K562 (cell line): ENCODE data around the gene COA7. TPM values are rescaled to one million over a fixed set of nuclear protein-coding genes. Genes with fewer than 3 reads are reported as not detected.

ENCODE experiments used
- ATF7 ChIP-seq: fragments of 450-650 bp; IDR thresholded peaks from 2 replicates; pipeline ENCODE4 v1.7.1; 2014; ENCODE audit warnings: mild to moderate bottlenecking, moderate library complexity
- CHD2 ChIP-seq: IDR thresholded peaks from 2 replicates; pipeline ENCODE4 v1.6.1; 2011; ENCODE audit warnings: low read depth, low read length
- DDX20 ChIP-seq: fragments of 450-650 bp; IDR thresholded peaks from 2 replicates; pipeline ENCODE4 v1.6.1; 2016; ENCODE audit warnings: missing genetic modification characterization, low read depth, mild to moderate bottlenecking, missing compliant biosample characterization, moderate library complexity
- EGR1 ChIP-seq: fragments of 450-650 bp; conservative IDR thresholded peaks from 2 replicates; pipeline ENCODE4 v1.6.1; 2017; ENCODE audit warnings: mild to moderate bottlenecking
- HNRNPL ChIP-seq: fragments of 200-400 bp; formaldehyde crosslinking; IDR thresholded peaks from 2 replicates; pipeline ENCODE4 v1.6.1; 2017; ENCODE audit warnings: low read depth, mild to moderate bottlenecking, low read length
- JUNB ChIP-seq: fragments of 450-650 bp; formaldehyde crosslinking; conservative IDR thresholded peaks from 2 replicates; pipeline ENCODE4 v1.4.0; 2020; ENCODE audit warnings: mild to moderate bottlenecking
- POLR2B ChIP-seq: fragments of 450-650 bp; IDR thresholded peaks from 2 replicates; pipeline ENCODE4 v1.6.1; 2018; ENCODE audit warnings: low read depth; ENCODE audit not compliant: partially characterized antibody
- POLR3G ChIP-seq: IDR thresholded peaks from 2 replicates; pipeline ENCODE4 v1.6.1; 2011; ENCODE audit not compliant: insufficient read length, insufficient replicate concordance; ENCODE audit errors: extremely low read depth
- RBM15 ChIP-seq: fragments of 200-400 bp; formaldehyde crosslinking; IDR thresholded peaks from 2 replicates; pipeline ENCODE4 v1.6.1; 2018; ENCODE audit warnings: mild to moderate bottlenecking, low read length, moderate library complexity; ENCODE audit not compliant: insufficient read depth
- SMC3 ChIP-seq: conservative IDR thresholded peaks from 2 replicates; pipeline ENCODE4 v1.6.1; 2011; ENCODE audit warnings: low read depth, low read length, improper control_type of control experiment; ENCODE audit not compliant: insufficient read depth
- ZC3H4 ChIP-seq: sonication (generic); formaldehyde crosslinking; IDR thresholded peaks from 2 replicates; pipeline ENCODE4 v1.9.0; 2021; ENCODE audit warnings: missing genetic modification reagents, borderline replicate concordance
- ZNF175 ChIP-seq: fragments of 200-800 bp; sonication (Bioruptor generic); IDR thresholded peaks from 2 replicates; pipeline ENCODE4 v1.6.1; 2016; ENCODE audit warnings: low read depth, mild to moderate bottlenecking, missing genetic modification characterization, missing compliant biosample characterization
- ZNF263 ChIP-seq: sonication (generic); formaldehyde crosslinking; IDR thresholded peaks from 2 replicates; pipeline ENCODE4 v1.8.0; 2022; ENCODE audit warnings: mild to moderate bottlenecking, missing genetic modification reagents, borderline replicate concordance
- polyA plus RNA-seq, 8 experiments: library from polyadenylated mRNA; depleted of rRNA in 4 of 8; stranded (reverse) in 5 of 8; unstranded in 3 of 8; fragments of >200 nt; fragmentation: Nextera tagmentation in 2 of 8; fragmentation: Illumina TruSeq in 1 of 8; extraction: Ambion mirVana in 2 of 8; extraction: Trizol in 1 of 8; gene quantifications; 2 replicates each; pipeline versions ENCODE4 v1.2.1 to v1.2.3, GENCODE V29; 2011 to 2014; ENCODE audit warnings: inconsistent platforms in 1 of 8, missing spikeins in 1 of 8
- total RNA-seq, 7 experiments: library from RNA; depleted of rRNA in 6 of 7; stranded (reverse); fragments of >200 nt in 6 of 7; fragmentation: Illumina TruSeq in 2 of 7; extraction: Trizol in 2 of 7; gene quantifications; 2 replicates each; pipeline versions ENCODE4 v1.2.1 to v1.2.3, GENCODE V29; 2011 to 2021; ENCODE audit warnings: low replicate concordance in 1 of 7
- TF ChIP-seq, protein P1 (sequence below): conservative IDR thresholded peaks from 2 replicates; pipeline ENCODE4 v1.6.1; 2011; ENCODE audit warnings: low read depth, mild to moderate bottlenecking, low read length; ENCODE audit not compliant: control insufficient read depth
- TF ChIP-seq, protein P2 (sequence below): IDR thresholded peaks from 2 replicates; pipeline ENCODE4 v1.6.1; 2016; ENCODE audit warnings: missing genetic modification characterization, missing compliant biosample characterization
- TF ChIP-seq, protein P3 (sequence below): IDR thresholded peaks from 2 replicates; pipeline ENCODE4 v1.6.1; 2011; ENCODE audit not compliant: insufficient read length; ENCODE audit errors: extremely low read depth
- TF ChIP-seq, protein P4 (sequence below): fragments of 450-650 bp; formaldehyde crosslinking; conservative IDR thresholded peaks from 2 replicates; pipeline ENCODE4 v1.4.0; 2022; ENCODE audit warnings: mild to moderate bottlenecking, missing genetic modification characterization
- TF ChIP-seq, protein P5 (sequence below): fragments of 450-650 bp; formaldehyde crosslinking; IDR thresholded peaks from 2 replicates; pipeline ENCODE4 v1.4.0; 2022; ENCODE audit warnings: missing genetic modification characterization
- TF ChIP-seq, protein P6 (sequence below): sonication (generic); formaldehyde crosslinking; IDR thresholded peaks from 2 replicates; pipeline ENCODE4 v1.8.0; 2022; ENCODE audit warnings: mild to moderate bottlenecking, low read depth, missing genetic modification reagents

COA7 gene
- total and polyA plus RNA-seq, 9 of the 15 experiments (the other 6 are each of a cell fraction or from before 2014, with no cell fraction given) = 19.4 to 82.8 (median 51.0) TPM

DNA sequence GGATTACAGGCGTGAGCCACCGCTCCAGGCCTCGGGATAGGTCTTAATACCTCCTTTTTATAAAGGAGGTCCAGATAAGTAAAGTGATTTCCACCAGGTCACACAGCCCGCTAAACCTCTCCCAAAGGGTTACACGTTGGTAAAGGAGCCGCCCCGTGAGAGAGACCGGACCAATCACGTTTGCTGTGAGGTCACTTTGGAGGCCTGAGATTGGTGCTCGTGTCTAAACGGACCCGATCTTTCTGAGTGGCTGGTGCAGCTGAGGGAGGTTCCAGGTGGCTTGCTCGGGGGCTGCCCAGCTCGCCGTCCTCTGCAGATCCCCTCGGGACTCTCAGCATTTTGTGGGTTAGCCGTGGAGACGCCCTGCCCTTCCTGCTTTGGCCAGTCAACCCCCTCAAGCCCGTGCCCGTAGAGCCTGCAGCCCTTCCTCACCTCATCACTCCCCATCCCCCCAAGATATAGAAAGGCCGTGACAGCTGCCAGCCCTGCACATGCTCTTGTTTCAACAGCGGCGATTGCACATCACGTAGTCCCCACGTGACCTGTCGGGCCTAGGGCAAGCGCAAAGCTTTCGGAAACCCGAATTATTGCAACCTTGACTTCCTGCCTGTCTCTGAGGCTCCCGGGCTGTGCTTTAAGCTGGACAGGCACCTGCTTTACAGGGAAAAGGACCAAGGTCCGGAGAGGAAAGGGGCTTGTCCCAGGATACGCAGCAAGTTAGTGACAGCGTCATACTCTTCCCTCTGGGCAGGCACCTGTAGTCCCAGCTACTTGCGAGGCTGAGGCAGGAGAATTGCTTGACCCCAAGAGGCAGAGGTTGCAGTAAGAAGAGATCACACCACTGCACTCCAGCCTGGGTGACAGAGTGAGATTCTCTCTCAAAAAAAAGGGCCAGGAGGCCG, 5.0 kb upstream of the COA7 start (continued):
- TF ChIP-seq RBM15 (no peak), ZNF175 (CRISPR knock-in tag) (peak; percentile 79; the same call in 1 of the 2 replicates), JUNB (CRISPR knock-in tag) (no peak), DDX20 (tag) (no peak), ZNF263 (CRISPR knock-in tag) (peak; percentile 35; the same call in 1 of the 2 replicates), HNRNPL (no peak), SMC3 (no peak), ATF7 (peak; percentile 99), ZC3H4 (CRISPR knock-in tag) (no peak; the same call in 1 of the 2 replicates), POLR3G (no peak), EGR1 (no peak), POLR2B (peak; percentile 38), CHD2 (peak; percentile 60)
- TF ChIP-seq, protein P1, sequence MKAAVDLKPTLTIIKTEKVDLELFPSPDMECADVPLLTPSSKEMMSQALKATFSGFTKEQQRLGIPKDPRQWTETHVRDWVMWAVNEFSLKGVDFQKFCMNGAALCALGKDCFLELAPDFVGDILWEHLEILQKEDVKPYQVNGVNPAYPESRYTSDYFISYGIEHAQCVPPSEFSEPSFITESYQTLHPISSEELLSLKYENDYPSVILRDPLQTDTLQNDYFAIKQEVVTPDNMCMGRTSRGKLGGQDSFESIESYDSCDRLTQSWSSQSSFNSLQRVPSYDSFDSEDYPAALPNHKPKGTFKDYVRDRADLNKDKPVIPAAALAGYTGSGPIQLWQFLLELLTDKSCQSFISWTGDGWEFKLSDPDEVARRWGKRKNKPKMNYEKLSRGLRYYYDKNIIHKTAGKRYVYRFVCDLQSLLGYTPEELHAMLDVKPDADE = no peak
- TF ChIP-seq, protein P2, sequence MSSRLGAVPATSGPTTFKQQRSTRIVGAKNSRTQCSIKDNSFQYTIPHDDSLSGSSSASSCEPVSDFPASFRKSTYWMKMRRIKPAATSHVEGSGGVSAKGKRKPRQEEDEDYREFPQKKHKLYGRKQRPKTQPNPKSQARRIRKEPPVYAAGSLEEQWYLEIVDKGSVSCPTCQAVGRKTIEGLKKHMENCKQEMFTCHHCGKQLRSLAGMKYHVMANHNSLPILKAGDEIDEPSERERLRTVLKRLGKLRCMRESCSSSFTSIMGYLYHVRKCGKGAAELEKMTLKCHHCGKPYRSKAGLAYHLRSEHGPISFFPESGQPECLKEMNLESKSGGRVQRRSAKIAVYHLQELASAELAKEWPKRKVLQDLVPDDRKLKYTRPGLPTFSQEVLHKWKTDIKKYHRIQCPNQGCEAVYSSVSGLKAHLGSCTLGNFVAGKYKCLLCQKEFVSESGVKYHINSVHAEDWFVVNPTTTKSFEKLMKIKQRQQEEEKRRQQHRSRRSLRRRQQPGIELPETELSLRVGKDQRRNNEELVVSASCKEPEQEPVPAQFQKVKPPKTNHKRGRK (tag) = no peak
- TF ChIP-seq, protein P3, sequence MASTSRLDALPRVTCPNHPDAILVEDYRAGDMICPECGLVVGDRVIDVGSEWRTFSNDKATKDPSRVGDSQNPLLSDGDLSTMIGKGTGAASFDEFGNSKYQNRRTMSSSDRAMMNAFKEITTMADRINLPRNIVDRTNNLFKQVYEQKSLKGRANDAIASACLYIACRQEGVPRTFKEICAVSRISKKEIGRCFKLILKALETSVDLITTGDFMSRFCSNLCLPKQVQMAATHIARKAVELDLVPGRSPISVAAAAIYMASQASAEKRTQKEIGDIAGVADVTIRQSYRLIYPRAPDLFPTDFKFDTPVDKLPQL = no peak
- TF ChIP-seq, protein P4, sequence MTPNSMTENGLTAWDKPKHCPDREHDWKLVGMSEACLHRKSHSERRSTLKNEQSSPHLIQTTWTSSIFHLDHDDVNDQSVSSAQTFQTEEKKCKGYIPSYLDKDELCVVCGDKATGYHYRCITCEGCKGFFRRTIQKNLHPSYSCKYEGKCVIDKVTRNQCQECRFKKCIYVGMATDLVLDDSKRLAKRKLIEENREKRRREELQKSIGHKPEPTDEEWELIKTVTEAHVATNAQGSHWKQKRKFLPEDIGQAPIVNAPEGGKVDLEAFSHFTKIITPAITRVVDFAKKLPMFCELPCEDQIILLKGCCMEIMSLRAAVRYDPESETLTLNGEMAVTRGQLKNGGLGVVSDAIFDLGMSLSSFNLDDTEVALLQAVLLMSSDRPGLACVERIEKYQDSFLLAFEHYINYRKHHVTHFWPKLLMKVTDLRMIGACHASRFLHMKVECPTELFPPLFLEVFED = no peak
- TF ChIP-seq, protein P5, sequence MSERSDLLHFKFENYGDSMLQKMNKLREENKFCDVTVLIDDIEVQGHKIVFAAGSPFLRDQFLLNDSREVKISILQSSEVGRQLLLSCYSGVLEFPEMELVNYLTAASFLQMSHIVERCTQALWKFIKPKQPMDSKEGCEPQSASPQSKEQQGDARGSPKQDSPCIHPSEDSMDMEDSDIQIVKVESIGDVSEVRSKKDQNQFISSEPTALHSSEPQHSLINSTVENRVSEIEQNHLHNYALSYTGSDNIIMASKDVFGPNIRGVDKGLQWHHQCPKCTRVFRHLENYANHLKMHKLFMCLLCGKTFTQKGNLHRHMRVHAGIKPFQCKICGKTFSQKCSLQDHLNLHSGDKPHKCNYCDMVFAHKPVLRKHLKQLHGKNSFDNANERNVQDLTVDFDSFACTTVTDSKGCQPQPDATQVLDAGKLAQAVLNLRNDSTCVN (CRISPR knock-in tag) = no peak
- TF ChIP-seq, protein P6, sequence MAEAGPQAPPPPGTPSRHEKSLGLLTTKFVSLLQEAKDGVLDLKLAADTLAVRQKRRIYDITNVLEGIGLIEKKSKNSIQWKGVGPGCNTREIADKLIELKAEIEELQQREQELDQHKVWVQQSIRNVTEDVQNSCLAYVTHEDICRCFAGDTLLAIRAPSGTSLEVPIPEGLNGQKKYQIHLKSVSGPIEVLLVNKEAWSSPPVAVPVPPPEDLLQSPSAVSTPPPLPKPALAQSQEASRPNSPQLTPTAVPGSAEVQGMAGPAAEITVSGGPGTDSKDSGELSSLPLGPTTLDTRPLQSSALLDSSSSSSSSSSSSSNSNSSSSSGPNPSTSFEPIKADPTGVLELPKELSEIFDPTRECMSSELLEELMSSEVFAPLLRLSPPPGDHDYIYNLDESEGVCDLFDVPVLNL (CRISPR knock-in tag) = peak; percentile 82
